GM12873 (cell line): Measurements from ENCODE around the gene TLX2.

ENCODE experiments used
- TF ChIP-seq, protein P1 (sequence below): IDR thresholded peaks from 2 replicates; pipeline ENCODE4 v1.5.1; 2012; ENCODE audit warnings: low read depth, mild to moderate bottlenecking, moderate library complexity, low read length, control low read depth; ENCODE audit not compliant: insufficient read depth; ENCODE audit errors: missing control alignments

TLX2 gene

GRCh38 chr2:74511104-74511989 is 2.9 kb upstream of the TLX2 start:
- TF ChIP-seq, protein P1, sequence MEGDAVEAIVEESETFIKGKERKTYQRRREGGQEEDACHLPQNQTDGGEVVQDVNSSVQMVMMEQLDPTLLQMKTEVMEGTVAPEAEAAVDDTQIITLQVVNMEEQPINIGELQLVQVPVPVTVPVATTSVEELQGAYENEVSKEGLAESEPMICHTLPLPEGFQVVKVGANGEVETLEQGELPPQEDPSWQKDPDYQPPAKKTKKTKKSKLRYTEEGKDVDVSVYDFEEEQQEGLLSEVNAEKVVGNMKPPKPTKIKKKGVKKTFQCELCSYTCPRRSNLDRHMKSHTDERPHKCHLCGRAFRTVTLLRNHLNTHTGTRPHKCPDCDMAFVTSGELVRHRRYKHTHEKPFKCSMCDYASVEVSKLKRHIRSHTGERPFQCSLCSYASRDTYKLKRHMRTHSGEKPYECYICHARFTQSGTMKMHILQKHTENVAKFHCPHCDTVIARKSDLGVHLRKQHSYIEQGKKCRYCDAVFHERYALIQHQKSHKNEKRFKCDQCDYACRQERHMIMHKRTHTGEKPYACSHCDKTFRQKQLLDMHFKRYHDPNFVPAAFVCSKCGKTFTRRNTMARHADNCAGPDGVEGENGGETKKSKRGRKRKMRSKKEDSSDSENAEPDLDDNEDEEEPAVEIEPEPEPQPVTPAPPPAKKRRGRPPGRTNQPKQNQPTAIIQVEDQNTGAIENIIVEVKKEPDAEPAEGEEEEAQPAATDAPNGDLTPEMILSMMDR, result no peak

- TF ChIP-seq, protein P1, result no peak
Measured at GRCh38 chr2:74512744-74513604, 1.3 kb upstream of the TLX2 start.

GRCh38 chr2:74513605-74514367 is 464 bp upstream of the TLX2 start:
- TF ChIP-seq, protein P1, result no peak

DNA sequence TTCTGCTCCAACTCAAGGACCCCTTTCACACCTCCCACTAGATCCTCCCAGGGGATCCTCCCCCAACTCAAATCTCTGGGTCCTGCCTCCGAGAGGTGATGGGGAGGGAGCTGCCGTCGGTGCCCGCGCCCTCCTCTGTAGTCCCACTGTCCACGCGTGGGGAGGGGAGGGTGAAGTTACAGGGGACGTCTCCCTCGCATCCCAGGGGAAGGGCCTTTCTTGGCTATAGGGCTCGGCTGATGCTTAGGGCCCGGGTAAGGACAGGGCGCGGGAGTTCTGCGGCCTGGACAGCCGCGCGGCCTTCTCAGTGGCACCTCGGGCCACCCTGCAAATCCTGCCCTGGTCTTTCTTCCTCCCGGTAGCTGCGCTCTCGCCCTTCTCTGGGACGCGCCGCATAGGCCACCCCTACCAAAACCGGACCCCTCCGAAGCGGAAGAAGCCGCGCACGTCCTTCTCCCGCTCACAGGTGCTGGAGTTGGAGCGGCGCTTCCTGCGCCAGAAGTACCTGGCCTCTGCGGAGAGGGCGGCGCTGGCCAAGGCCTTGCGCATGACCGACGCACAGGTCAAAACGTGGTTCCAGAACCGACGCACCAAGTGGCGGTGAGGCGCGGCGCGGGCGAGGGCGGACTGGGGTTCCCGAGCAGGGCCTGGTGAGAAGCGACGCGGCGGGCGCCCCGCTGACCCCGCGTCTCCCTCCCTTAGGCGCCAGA is 1.2 kb downstream of the TLX2 start:
- TF ChIP-seq, protein P1, result no peak

GRCh38 chr2:74515981-74516633 is 1.9 kb downstream of the TLX2 start:
- TF ChIP-seq, protein P1, result no peak

DNA sequence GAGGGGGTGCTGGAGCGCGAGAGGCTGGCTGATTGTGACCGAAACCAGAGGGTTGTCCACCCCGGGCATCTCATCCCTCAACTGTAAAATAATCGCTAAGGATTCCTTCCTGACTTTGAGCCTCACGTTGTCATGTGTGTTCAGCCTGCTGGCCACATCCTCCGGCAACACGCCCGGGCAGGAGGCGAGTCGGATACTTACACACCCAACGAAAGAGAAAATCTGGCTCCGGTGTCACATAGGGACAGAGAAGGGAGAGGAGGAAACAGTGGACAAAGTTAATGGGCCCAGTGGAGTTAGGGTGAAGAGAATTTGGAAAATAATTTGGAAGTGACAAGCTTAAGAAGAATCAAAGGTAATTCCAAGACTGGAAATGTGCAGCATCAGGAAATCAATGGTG is 2.4 kb downstream of the TLX2 start:
- TF ChIP-seq, protein P1, result no peak
